Measurements from ENCODE around the gene ADAMTS6.
"Not testable (repeated sequence)": the region's sequence is repeated elsewhere in the genome, so short reads cannot be mapped to it uniquely, and the experiment has no call there.

The ADAMTS6 gene

GRCh38 chr5:65481635-65482295, at the start of gene ADAMTS6:
ADAMTS6 (minus strand) TSS chr5:65481920; CDS start chr5:65473673, 8,247 bp downstream.
- peak; percentile 59 for DNase-seq (ENCODE audit: low read depth)

- DNase-seq (ENCODE audit: low read depth) = no peak
Measured at GRCh38 chr5:65530904-65531303, 49.2 kb upstream of the ADAMTS6 start.

GRCh38 chr5:65525726-65526125, 44.0 kb upstream of the ADAMTS6 start:
- DNase-seq (ENCODE audit: low read depth) = no peak

- no peak for DNase-seq (ENCODE audit: low read depth)
Measured at GRCh38 chr5:65512170-65512937, 30.6 kb upstream of the ADAMTS6 start.

GRCh38 chr5:65508978-65509377, 27.3 kb upstream of the ADAMTS6 start:
- no peak for DNase-seq (ENCODE audit: low read depth)

- no peak for DNase-seq (ENCODE audit: low read depth)
Measured at GRCh38 chr5:65506961-65507360, 25.2 kb upstream of the ADAMTS6 start.

GRCh38 chr5:65489119-65489518, 7.4 kb upstream of the ADAMTS6 start:
- DNase-seq (ENCODE audit: low read depth) = no peak

GRCh38 chr5:65488038-65488687, 6.4 kb upstream of the ADAMTS6 start:
- DNase-seq (ENCODE audit: low read depth) = not testable (repeated sequence)

GRCh38 chr5:65486803-65487202, 5.1 kb upstream of the ADAMTS6 start:
- not testable (repeated sequence) for DNase-seq (ENCODE audit: low read depth)

- no peak for DNase-seq (ENCODE audit: low read depth)
Measured at GRCh38 chr5:65485405-65485804, 3.7 kb upstream of the ADAMTS6 start.

GRCh38 chr5:65483546-65484346, 2.0 kb upstream of the ADAMTS6 start:
- no peak for DNase-seq (ENCODE audit: low read depth)

GRCh38 chr5:65482736-65483545, 1.2 kb upstream of the ADAMTS6 start:
- no peak for DNase-seq (ENCODE audit: low read depth)

GRCh38 chr5:65482296-65482735, 596 bp upstream of the ADAMTS6 start:
- DNase-seq (ENCODE audit: low read depth) = no peak

GRCh38 chr5:65481171-65481581, 544 bp downstream of the ADAMTS6 start:
- DNase-seq (ENCODE audit: low read depth) = no peak

- DNase-seq (ENCODE audit: low read depth) = no peak
Measured at GRCh38 chr5:65480306-65480865, 1.3 kb downstream of the ADAMTS6 start.

GRCh38 chr5:65479527-65479926, 2.2 kb downstream of the ADAMTS6 start:
- no peak for DNase-seq (ENCODE audit: low read depth)

GRCh38 chr5:65478336-65478735, 3.4 kb downstream of the ADAMTS6 start:
- DNase-seq (ENCODE audit: low read depth) = no peak

- no peak for DNase-seq (ENCODE audit: low read depth)
Measured at GRCh38 chr5:65475895-65476294, 5.8 kb downstream of the ADAMTS6 start.

- no peak for DNase-seq (ENCODE audit: low read depth)
Measured at GRCh38 chr5:65475336-65475735, 6.4 kb downstream of the ADAMTS6 start.

GRCh38 chr5:65474130-65474711, 7.5 kb downstream of the ADAMTS6 start:
- DNase-seq (ENCODE audit: low read depth) = no peak

GRCh38 chr5:65468633-65469032, 13.1 kb downstream of the ADAMTS6 start:
- no peak for DNase-seq (ENCODE audit: low read depth)

All from stimulated activated CD8-positive, alpha-beta memory T cell treated with anti-CD3 and anti-CD28 coated beads, Interleukin-7, amount 100 ng/mL, for 24 hours (primary cell).